GM21447 (cell line): ENCODE measurements around the gene PIEZO1.
A peak's percentile ranks its signal among the peaks of the same experiment; 100 is the strongest.

Experiments used
- ATAC-seq: cut with Tn5 transposase; IDR thresholded peaks from one replicate; pipeline ENCODE4 v1.9.1; 2021; ENCODE audit not compliant: unreplicated experiment

PIEZO1 gene

DNA sequence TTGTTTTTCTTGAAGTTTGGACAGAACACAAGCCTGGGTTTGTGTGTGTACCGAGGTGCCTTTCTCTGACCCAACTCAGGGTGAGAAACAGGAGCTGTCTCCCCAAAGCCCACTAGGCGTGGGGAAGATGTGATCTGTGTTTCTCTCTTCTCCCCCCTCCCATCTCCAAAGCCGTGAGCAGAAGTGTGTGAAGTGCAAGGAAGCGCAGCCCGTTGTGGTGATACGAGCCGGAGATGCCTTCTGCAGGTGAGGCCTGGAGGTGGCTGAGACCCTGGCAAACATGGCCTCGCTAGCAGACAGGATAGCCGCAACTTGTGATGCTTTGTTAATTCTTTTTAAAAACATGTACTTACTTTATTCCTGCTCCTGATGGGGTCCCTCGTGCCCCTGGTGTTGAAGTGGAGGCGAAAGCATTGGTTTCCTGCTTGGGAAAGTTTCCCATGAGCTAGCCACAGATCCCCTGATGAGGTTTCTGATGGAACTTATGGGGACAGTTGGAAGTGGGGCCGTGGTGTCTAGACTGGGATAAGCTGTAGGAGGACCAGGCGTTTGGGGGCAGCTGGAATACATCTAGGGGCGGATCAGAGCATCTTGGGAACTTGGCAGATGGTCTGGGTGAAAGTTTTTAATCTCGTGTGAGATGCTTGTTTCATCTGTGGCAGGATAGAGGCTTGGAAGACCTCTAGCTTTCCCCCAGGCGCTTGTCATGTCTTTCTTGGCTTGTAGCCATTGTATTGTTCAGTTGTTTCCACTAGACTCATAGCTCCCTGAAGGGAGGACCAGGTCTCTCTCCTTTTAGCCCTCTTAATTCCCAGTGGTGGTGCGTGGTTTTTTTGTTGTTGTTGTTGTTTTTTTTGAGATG is 77.8 kb downstream of the PIEZO1 start:
- ATAC-seq = no peak

DNA sequence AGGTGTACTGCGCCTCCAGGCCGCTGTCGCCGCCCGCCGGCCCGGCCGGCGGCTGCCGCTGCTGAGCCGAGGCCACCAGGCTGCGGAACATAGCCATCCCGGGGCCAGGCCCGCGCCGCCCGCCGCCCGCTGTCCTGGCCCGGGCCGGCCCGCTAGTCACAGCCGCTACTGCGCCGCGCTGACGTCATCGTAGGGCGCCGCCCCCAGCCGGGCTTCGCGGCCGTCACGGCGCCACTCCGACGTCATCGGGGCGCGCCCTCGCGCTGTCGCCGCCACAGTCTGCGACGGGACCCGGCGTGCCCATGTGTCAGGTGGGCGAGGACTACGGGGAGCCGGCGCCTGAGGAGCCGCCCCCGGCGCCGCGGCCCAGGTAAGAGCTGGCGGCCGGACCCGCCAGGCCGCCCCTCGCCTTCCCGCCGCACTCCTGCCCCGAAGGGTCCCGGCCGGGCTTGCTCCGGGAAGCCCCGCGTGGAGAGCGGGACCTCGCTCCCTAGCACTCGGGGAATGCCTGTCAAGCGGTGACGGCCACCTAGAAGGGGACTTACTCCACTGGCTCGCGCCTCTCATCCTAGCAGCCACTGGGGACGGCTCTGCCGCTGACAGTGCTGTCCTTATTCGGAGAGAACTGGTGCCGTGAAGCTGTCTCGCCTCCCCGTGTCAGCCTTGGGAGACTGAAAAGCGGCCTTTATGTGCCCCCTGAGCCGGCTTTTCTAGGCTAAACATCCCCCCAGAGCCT is 78.6 kb downstream of the PIEZO1 start, which contains the start of the genes CTU2 and RNF166:
CTU2 (plus strand) TSS at position 275 of the 736 bp plus-strand sequence; CDS start at position 303, 28 bp downstream.
RNF166 (minus strand) TSS at position 180 of the 736 bp plus-strand sequence; CDS start at position 97, 83 bp downstream.
- peak; percentile 31 for ATAC-seq

DNA sequence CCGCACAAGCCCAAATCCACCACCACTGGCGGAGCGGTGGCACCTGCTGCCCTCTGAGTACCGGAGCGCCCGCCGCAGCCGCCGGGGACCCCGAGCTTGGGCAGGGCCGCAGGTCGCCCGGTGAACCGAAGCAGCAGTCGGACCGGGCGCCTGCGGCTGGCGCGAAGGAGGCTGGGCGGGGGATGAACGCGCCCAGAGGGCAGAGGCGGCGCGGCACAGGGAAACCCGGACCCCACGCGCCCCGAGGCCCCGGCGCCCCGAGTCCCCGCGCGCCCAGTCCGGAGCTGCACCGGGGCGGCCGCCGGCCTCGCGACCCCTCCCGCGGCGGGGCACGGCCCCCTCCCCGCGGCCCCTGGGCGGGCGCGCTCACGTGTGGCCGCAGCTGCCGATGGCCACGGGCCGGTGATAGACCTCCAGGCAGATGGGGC is 79.2 kb downstream of the PIEZO1 start:
- peak; percentile 3 for ATAC-seq

DNA sequence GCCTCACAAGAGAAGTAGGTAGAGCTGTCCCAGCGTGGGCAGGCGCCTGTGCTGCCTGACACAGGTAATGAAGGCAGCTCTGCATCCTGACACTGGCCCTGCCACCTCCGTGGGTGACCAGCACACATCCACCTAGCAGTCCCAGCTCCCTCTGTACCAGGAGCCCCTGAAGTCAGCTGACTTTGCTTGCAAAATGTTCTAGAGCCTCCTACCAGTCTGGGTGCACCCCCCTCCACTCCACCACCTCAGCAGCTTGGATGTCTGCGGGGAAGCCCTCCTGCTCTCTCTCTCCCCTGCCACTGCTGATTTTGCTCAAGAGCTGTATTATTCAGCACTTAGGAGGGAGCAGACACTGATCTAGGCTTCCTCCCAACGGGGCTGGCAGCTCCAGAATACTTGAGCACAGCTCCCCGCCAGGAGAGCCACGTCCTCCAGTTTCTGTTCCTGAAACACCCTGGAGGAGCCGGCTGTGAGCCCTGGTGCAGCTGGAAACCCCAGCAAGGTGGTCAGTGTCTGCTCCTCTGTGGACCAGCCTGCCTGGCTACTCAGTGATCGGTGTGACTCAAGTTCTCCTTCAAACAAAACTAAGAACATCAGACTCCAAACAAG is 79.8 kb downstream of the PIEZO1 start:
- ATAC-seq = no peak

DNA sequence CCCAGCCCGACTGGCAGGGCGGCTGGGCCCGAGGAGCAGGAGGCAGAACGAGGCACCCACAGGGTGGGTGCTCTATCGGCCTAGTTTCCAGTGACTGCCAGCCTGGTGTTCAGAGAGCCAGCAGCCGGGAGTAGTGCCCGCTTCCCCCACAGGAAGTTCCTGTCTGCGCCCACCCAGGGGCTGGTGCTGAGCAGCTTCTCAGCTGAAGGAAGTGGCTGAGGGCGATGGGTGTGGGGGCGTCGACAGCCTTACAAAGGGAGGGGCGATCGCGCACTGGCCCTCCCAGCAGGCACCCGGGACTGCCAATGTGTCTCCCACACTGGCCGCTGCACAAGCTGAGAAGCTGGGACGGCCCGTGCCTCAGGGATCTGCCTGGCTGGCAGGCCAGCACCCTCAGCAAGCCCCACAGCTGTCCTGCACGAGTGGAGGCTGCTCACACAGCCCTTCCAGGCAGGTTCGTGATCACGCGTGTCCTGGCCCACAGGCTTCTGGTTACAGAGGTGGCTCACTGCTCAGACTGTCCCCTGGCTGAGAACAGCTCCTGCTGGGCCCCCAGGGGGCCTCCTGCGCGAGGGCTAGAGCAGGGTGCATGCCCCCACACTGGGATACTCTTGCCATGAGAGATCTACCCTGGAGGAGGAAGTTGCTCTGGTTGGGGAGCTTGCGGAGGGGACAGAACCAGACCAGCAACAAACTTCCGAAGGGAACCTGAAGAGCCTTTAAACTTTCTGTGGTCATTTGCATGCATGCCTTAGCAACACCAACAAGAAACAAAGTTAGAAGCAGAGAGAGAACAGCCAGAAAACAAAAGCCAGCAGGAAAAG is 81.3 kb downstream of the PIEZO1 start:
- no peak for ATAC-seq

DNA sequence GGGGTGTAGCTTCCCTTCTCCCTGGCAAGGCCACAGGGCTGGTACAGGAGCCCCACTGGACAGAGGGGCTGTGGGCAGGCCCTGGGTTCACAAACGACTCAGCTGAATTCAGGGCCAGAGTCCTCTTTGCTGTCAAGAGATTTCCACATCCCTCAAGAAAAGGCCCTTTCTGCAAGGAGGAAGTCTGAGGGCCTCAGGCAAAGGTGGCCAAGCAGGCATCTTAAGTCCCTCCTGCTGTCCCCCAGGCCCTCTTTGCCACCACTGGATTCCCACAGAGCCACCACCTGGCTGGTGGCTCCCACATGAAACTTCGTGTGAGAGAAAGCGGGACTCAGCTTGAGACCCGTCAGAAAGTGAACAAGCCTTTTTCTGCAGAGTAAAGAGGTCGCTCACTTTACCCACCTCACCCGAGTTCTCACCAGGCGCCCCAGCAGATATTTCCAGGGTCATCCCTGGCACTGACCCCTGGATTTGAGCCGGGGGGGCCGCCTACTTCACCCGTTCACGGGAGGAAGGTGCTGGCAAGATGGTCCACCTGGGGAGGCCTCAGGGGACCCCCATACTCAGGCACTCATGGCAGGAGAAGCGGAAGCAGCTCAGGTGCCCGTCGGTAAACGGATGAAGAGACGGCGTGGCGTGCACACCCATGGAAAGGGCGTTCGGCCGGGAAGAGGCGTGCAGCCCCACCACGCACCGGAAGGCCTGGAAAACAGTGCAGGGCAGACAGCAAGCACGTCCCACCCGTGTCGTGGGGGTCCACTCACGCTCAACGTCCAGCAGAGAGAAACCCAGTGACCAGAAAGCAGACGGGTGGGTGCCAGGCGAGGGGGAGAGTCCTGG is 82.4 kb downstream of the PIEZO1 start:
- ATAC-seq = no peak

DNA sequence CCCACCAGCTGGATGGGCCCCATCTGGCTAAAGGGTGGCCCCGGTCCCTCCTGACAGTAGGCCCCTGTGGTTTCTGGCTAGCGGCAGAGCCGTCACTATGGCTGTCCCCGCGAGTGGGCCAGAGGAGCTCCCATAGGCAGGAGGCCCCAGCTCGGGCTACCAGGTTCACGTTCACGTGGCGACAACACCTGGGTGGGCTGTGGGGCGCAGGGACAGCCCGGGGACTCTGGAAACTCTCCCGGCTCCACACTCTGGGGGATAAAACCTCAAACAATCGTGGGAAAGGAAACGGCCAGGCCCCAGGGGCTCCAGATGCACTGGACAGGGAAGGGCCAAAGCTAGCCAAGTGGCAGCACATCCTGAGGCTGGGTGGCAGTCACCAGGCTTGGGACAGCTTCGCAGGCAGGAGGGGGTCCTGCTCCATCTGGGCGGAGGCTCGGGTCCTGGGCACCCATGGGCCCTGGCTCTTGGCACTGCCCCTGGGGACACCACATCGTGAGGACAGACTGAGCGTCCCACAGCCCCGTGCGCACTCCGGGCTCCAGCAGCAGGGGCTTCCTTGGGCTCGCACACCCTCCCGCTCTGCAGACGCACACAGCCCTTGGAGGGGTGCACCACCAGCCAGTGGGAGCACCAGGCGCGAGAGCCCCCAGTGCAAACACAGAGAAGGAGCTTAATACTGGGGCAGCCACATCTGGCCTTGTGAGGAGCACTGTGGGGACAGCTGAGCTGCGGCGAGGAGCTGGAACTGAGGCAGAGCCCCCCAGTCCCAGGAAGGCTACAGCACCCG is 83.2 kb downstream of the PIEZO1 start:
- ATAC-seq = no peak

DNA sequence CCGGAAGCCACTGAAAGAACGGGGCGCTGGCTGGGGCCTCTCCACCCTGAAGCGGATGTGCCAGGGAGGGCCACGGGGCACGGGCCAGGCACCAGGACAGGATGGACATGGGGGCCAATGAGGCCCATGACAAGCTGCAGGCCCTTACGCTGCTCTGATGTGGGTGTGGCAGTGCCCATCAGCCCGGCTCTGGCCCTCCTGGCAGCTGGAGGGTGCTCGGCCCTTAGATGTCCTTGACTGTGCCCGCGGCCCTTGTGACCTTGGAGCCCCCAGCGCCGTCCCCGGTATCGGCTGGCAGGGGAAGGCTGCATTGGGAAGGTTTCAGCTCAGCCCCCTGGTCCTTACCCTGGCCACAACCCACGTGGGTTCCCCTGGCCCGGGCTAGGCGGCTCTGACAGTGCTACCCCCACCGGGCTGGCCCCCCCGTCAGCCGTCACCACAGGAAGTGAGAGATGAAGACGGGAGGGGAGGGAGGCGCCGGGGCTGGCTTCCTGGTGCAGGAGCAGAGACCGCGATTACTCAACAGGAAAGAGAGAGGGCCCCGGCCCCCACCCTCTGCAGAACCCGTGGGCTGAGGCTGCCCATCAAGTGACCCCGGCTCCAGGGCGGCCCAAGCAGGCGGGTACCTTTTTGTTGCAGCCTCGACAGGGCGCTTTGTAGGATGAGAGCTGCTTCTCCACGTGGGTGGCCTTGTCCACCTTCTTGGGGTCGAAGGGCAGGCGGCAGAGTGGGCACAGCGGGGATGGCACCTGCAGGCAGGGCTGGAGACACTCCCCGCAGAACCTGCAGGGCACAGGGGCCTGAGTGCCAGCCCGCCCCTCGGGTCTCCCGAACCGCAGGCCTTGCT is 84.2 kb downstream of the PIEZO1 start:
- ATAC-seq = peak; percentile 66

DNA sequence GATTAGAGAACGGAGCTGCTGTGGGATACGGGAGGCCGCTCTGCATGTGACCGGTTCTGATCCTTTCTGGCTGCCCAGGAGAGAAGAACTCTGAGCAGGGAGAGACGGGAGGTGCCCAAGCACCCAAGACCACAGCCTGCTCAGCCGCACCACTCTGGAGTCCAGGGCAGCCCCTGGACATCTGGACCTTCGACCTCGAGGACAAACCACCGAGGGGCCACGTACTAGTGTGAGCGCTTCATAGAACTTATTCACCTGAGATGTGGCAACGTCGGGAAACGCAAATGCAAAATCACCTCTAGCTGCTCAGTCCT is 84.7 kb downstream of the PIEZO1 start:
- ATAC-seq = no peak

DNA sequence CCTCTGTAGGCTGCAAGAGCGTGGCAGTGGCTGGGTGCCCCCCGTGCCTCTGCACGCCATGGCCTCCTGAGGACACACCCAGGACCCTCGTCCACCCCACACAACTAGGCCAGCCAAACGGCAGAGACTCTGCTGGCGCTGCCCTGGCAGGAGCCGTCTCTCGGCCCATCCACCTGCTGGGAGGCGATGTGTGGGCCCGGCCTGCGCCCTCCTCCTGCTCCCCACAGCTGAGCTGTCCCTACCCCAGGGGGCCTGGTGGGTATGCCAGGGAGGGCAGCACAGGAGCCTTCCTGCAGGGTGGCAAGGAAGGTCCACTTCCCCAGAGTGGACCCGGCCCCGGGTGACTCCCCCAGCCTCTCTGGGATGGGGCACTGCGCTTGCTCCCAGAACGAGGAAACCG is 85.8 kb downstream of the PIEZO1 start:
- no peak for ATAC-seq

DNA sequence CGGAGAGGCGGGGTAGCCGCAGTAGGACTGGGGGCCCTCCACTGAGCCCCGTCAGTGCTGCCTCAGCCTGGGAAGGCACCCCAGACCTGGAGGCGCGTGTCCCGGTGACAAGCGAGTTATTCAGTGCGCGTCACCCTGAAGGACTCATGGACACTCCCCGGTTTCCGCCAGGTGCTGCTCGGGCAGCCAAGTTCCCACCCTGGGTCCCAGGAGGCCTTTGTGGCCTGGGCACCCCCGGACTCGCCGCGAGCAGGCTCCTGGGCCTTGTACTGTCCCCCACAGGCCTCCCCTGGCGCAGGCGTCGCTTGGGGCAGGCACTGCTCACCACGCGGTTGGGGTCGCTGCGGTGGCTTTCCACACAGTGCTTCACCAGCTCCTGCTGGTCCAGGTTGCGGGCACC is 86.4 kb downstream of the PIEZO1 start:
- ATAC-seq = no peak

DNA sequence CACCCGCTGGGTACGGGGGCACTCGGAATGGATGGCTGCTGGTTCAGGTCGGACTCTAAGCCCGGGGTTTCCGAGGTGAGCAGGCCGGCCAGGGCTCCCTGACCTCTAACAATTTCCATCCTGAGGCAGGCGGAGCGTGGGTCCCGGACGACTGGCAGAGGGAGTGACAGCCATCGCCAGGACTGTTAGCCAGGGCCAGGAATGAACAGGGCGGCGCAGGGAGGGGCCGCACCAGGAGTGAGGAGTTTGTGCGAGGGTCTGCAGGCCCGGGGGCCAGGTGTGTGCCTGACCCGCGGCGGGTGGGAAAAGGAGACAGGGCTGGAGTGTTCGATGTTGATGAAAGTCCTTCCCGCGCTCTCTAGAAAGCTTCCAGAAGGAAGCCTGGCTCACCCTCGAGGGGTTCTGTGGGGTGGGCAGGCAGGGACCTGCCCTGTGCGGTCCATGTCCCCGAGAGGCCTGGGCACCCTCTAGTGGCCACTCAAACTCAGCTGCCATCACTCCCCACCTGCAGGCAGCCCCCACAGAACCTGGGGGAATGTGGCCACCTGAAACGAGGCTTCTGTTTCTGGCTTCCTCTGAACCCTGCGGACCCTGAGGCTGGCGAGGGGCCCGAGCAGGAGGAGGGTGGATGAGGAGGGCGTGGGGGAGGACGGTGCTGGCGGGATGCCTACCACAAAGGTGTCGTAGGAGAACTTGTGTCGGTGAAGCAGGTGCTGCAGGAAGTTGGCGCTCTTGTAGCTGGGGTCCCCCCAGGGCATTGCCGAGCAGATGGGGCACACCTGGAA is 87.0 kb downstream of the PIEZO1 start:
- ATAC-seq = no peak

DNA sequence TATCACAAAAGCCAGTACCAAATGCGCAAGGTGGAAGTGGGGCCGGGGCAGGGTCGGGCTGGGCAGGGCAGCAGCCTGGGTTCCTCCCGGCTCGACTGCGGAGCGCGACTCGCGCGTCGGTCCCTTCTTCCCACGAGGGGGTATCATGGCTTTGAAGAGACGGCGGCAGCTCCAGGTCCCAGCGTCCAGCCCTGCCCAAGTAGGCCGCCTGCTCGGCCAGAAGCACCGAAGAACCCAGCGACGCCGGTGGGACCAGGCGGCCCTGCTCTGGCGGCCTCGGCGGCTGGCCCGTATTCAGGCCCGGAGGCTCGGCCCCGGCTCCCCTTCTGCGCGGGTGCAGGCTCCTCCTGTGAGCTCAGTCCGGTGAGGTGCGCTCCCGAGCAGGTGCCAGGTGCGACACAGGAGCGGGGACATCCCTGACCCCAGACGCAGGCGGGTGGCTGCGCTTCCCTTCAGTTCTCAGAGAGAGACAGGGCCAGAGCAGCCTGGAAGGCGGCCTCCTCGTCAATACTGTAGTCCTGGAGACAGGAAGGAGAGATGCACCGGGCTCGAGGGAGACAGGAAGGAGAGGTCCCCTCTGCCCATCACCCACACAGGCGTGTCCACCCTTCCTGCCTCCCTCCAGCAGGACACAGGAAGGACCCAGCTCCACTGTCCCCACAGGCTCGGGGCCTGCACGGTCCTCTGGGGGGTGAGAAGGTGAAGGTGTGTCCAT is 87.7 kb downstream of the PIEZO1 start:
- no peak for ATAC-seq

DNA sequence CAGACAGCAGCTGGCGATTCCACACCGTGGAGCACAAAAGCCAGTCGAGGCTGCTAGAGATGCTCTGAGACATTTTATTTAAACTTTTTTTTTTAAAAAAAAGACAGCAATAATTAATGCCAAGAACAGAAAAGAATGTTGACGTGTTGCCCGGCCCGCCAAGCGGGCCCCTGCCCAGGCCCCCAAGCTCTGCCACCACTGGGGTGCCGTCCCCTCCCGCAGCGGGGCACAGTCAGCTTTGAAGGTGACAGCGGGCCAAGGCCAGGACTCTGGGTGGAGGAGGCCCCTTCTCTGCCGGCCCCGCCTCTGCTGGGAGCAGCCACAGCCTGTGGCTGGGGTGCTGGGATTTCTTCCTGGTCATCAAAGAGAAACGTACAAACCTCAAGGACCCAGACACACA is 88.6 kb downstream of the PIEZO1 start:
- no peak for ATAC-seq

DNA sequence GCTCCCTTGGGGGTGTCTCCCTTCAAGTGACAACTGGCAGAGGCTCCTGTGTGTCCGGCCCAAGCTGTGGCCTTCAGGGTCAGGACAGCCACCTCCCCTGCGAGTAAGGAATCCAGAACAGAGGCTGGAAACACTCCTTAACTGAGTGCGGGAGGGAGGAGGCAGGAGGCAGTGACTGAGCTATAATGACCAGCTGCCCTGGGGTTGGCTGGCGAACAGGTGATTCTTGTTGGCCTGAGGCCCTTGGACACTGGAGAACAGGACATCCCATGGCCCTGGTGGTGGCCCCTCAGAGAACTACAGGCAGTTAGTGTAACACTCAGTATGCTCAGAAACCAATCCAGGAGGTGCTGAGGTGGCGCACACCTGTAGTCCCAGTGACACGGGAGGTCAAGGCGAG is 89.3 kb downstream of the PIEZO1 start:
- no peak for ATAC-seq

DNA sequence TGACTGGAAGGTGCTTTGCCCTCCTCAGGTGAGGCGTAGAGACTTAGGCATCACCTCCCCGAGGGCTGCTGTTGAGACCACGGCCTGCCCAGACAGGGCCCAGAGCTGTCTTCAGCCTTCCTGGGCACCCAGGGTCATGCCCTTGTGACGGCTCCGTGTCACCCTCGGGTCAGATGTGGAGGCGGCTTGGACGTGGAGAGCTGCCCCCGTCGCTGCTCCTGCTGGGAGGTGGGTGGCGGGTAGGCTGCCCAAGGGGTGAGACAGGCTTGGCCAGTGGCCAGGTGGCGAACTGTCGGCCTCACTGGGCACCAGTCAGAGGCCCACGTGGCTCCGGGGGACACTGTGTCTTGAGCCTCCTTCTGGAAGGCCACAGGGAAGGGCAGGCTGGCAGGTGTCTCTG is 89.8 kb downstream of the PIEZO1 start:
- ATAC-seq = no peak
